Inferior parietal cortex (tissue), 1 donor: ENCODE measurements around the gene INTS1.
A peak's percentile ranks its signal among the peaks of the same experiment; 100 is the strongest.

Experiments
- DNase-seq: peaks from one replicate; pipeline ENCODE4 v3.0.0-alpha.2; 2016; ENCODE audit errors: extremely low spot score

Gene INTS1

DNA sequence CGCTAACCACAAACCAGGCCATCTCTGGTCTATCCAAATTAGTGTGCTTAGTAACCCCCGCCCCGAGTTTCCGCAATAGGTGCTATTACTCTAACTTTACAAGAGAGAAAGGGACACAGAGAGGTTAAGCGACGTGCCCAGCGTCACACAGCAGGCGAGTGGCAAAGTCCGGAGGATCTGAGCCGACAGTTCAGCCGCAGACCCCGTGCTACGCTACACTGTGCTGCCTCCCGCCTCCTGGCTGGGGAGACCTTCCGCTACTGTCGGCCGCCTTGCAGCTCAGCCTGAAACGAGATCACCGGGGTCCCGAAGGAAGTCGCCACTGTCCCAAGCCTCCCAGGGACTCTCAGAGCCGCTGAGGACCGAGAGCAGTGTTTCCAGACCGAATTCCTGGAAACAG, 799 bp downstream of the INTS1 start:
- no peak for DNase-seq

- no peak for DNase-seq
Observed at GRCh38 chr7:1502845-1503244, 1.3 kb downstream of the INTS1 start.

- DNase-seq = no peak
Observed at GRCh38 chr7:1501487-1502270, 2.5 kb downstream of the INTS1 start.

- no peak for DNase-seq
Observed at GRCh38 chr7:1500064-1500807, 4.0 kb downstream of the INTS1 start.

- no peak for DNase-seq
Observed at GRCh38 chr7:1499367-1500029, 4.7 kb downstream of the INTS1 start.

DNA sequence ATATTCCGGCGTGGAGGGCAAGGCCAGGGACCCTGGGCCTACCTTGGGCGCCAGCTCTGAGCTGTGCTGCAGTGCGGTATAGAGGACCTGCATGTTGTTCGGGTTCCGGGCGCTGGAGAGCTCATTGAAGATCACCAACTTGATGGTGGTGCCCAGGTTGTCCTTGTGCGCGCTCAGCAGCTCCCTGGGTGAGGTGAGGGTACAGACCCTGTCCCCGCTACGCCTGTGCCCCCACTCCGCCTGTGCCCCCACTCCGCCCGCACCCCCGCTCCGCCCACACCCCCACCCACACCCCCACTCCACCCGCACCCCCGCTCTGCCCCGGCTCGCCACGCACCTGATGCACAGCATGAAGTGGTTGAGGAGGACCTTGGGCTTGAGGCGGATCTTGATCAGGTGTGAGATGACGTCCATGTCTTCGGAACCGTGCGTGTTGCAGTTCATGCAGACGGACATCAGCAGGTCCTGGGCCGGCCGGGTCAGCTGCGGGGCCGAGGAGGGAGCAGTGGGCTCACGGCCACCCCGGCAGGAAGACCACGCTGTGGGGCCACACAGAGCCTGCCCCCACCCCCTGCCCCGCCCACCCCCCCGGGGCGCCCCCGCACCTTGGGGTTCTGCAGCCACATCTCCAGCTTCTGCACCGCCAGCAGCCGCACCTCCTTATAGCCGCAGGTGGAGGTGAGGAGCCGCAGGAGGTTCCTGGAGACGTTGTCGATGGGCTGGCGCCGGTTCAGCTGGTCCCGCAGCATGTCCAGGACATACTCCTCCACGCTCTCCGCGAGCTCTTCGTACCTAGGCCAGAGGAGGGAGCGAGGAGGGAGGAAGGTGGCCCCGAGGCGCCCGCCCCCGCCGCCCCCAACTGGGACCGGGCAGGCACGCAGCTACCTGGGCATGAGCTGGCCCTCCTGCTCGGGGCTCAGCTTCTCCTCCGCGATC, 5.6 kb downstream of the INTS1 start:
- DNase-seq = no peak

GRCh38 chr7:1497293-1497927, 6.8 kb downstream of the INTS1 start:
- DNase-seq = no peak

DNA sequence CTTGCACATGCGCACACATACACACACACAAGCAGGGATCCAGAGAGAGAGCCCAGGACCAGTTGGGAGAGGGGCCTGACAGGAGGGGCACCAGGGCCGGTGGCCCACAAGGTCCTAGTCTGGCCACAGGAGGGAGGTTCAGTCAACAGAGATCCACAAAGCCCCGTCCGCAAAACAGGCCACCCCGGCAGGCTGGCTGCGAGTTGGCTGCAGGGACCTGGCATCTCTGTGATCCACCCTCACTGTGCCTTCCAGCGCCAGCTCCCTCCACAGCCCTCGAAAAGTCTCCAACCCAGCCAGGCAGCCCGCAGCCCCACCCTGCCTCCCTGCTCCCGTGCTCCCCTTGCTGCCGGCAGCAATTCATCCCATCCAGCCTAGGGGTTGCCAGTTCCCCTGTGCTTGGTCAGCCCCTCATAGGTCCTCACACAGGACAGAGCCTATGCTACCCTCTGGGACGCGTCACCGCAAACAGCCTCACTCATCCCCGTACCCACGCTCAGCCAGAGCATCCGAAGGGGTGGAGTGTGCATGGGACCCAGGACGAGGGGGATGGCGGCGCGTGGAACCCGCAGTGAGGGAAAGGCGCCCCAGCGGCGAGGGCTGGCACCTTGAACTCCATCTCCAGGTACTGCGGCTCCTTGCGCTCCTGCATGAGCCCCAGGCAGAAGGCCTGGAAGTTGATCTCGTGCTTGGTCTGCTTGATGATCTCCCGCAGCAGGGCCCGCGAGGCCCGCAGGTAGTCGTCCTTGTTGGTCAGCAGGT, 7.5 kb downstream of the INTS1 start:
- no peak for DNase-seq

DNA sequence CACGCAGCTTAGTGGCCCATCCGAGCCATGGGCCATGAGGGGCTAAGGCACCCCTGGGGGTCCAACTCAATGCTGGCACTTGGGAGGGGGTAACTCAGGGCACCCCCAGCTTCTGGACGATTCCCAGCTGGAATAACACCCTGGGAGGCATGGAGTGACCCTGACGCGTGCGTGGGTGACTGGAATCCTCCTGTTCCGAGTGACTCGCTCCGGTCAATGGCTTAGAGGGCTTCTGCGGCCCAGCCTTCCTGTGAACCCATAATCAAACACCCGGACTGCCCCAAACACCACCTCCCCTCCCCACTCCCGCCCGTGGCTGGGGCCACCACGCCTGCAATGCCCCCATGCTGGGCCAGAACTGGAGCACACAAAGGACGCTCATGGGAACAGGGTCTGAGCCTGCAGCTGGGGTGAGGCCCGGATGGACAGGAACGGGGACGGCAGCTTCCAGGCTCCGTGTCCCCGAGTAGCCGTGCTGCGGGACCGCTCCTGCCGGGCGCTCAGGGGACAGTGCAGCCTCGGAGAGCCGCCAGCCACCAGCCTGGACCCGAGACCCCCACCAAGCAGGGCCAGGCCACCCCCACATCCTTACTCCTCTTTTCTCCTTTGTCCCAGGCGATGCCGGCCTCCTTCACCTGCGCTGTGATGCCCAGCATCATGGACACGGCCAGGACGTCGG, 8.5 kb downstream of the INTS1 start:
- DNase-seq = no peak

DNA sequence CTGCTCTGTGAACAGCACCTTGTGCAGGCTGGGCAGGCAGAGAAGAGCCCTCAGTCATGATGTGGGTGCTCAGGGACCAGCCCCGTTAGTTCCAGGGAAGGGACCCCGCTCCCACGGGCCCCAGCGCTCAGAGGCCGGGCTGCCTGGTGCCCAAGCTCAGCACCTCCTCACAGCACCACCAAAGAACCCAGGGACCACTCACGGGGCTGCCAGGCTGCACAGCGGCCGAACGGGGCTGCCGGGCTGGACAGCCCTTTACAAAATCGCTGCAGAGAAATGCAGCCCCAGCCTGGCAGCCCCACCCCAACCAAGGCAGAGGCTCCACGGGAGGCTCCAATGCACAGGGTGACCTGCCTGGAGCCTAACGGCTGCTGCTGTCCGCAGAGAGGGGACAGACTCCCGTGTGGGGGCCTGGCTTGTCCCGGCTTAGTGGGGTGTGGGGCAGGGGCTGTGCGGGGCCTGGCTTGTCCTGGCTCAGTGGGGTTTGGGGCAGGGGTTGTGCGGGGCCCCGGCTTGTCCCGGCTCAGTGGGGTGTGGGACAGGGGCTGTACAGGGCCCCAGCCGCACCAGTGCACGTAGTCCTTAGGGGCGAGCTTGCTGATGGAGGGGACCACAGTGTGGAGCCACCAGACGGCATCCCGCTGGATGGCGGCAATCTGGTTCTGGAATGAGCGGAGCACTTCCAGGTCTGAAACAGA, 9.2 kb downstream of the INTS1 start:
- no peak for DNase-seq

- peak; percentile 2 for DNase-seq
Observed at GRCh38 chr7:1494447-1494846, 9.7 kb downstream of the INTS1 start.

DNA sequence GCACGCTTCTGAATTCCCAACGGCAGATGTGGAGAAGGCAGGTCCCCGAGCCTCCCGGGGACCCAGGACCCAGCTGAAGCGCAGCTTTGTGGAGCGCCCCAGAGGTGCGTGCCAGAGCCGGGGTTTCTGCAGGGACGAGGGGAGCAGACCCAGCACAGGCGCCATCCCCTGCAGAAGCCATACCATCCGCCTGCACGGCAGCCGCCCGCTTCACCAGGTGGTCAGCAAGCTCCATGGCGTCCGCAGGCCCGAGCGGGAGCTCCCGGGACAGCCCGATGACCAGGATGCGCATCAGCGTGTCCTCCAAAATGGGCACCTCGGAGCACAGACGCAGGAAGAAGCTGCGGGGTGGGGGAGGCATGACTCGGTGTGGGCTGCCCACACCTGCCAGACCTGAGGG, 10.6 kb downstream of the INTS1 start:
- DNase-seq = no peak

- DNase-seq = no peak
Observed at GRCh38 chr7:1493129-1493528, 11.1 kb downstream of the INTS1 start.

- no peak for DNase-seq
Observed at GRCh38 chr7:1492640-1493039, 11.5 kb downstream of the INTS1 start.

DNA sequence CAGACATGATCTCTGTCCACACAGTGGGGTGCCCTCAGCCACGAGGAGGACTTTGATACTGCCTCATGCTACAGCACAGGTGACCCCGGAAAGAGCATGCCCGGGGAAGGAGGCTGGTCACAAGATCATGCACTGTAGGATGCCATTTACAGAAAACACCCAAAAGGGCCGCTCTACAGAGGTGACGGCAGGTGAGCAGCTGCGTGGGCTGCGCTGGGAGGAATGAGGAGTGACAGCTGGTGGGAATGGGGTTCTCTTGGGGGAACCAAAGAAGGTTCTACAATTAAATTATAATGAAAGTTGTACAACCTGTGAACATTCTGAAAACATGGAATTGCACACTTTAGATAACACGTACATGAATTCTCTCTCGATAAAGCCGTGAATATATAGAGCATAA, 12.0 kb downstream of the INTS1 start:
- DNase-seq = no peak

- DNase-seq = no peak
Observed at GRCh38 chr7:1490837-1491236, 13.4 kb downstream of the INTS1 start.

- DNase-seq = no peak
Observed at GRCh38 chr7:1489336-1489735, 14.9 kb downstream of the INTS1 start.

DNA sequence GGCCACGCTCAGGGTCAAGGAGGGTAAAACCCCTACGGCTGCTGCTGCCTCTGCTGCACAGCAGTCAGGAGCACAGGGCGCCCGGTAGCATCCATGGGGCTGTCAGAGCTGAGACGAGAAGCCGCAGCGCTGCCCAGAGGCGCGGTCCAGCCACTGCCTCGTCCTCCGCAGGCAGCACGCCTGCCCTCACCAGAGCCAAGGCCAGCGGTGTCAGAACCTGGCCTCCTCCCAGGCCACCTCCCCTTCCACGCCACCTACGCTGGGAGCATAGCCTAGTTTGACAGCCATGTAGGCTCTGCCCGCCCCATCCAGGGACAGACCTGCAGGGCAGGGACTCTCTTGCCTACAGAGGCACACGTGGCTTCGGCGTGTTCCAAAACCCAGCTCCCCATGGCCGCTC, 16.2 kb downstream of the INTS1 start:
- DNase-seq = no peak

GRCh38 chr7:1487466-1487865, 16.7 kb downstream of the INTS1 start:
- no peak for DNase-seq
